HepG2 (cell line): Measurements from ENCODE around the gene FAM81A. TPM values are rescaled to one million over a fixed set of nuclear protein-coding genes. Genes with fewer than 3 reads are reported as not detected.

ENCODE experiments used
- polyA plus RNA-seq, 8 experiments: library from polyadenylated mRNA; depleted of rRNA in 3 of 8; stranded (reverse) in 7 of 8; unstranded in 1 of 8; fragments of >200 nt; fragmentation: Illumina TruSeq in 4 of 8; extraction: Trizol in 4 of 8; gene quantifications; 2 replicates each; pipeline versions ENCODE4 v1.2.1 to v1.2.3, GENCODE V29; 2011 to 2016; ENCODE audit warnings: low read depth in 4 of 8, missing spikeins in 1 of 8, mixed read lengths in 1 of 8; ENCODE audit not compliant: insufficient read depth in 1 of 8
- small RNA-seq, 3 experiments: library from RNA; depleted of rRNA; stranded (forward); fragments of <200 nt; gene quantifications; one replicate each; pipeline ENCODE3, GENCODE V24; 2012; ENCODE audit warnings: low read depth in 2 of 3, low replicate concordance in 1 of 3; ENCODE audit not compliant: insufficient read length in 3 of 3, insufficient read depth in 2 of 3
- total RNA-seq, 5 experiments: library from RNA; depleted of rRNA; stranded (reverse); fragments of >200 nt; fragmentation: Illumina TruSeq; extraction: Trizol; gene quantifications; 2 replicates each; pipeline ENCODE4 v1.2.3, GENCODE V29; 2016; ENCODE audit warnings: low read depth in 1 of 5

The FAM81A gene
- total and polyA plus RNA-seq, 2 of the 13 experiments (the other 11 are each of a cell fraction or from before 2014, with no cell fraction given): 0.09 TPM; not detected in 1

Small RNA genes within 50 kb of the gene (small RNA-seq; reads per million reads assigned to genes)
- 0 reads per million in 3 experiments for gene RF00019

Other genes starting within 250 kb of the FAM81A start
- not detected in 2 replicates for gene LDHAL6B, start 231.3 kb upstream of the FAM81A start, total RNA-seq (2016; rRNA removed; fragmentation: Illumina TruSeq; extraction: Trizol)
- gene LDHAL6B, start 231.3 kb upstream of the FAM81A start, polyA plus RNA-seq (2011; rRNA removed): not detected in 2 replicates
- gene MYO1E, start 65.3 kb upstream of the FAM81A start, total RNA-seq (2016; rRNA removed; fragmentation: Illumina TruSeq; extraction: Trizol): 25.1 and 38.5 TPM in 2 replicates
- 12.6 and 15.7 TPM in 2 replicates for gene MYO1E, start 65.3 kb upstream of the FAM81A start, polyA plus RNA-seq (2011; rRNA removed)
- gene GCNT3, start 173.6 kb downstream of the FAM81A start, total RNA-seq (2016; rRNA removed; fragmentation: Illumina TruSeq; extraction: Trizol): 7.7 and 9.8 TPM in 2 replicates
- 5.8 and 6.8 TPM in 2 replicates for gene GCNT3, start 173.6 kb downstream of the FAM81A start, polyA plus RNA-seq (2011; rRNA removed)
- gene GTF2A2, start 219.3 kb downstream of the FAM81A start, total RNA-seq (2016; rRNA removed; fragmentation: Illumina TruSeq; extraction: Trizol): 106 and 118 TPM in 2 replicates
- gene GTF2A2, start 219.3 kb downstream of the FAM81A start, polyA plus RNA-seq (2011; rRNA removed): 23.3 and 24.4 TPM in 2 replicates